Measurements from ENCODE around the gene ADISSP.

Gene ADISSP

GRCh38 chr20:3710703-3711483, 56.7 kb downstream of the ADISSP start:
- no peak for DNase-seq

DNA sequence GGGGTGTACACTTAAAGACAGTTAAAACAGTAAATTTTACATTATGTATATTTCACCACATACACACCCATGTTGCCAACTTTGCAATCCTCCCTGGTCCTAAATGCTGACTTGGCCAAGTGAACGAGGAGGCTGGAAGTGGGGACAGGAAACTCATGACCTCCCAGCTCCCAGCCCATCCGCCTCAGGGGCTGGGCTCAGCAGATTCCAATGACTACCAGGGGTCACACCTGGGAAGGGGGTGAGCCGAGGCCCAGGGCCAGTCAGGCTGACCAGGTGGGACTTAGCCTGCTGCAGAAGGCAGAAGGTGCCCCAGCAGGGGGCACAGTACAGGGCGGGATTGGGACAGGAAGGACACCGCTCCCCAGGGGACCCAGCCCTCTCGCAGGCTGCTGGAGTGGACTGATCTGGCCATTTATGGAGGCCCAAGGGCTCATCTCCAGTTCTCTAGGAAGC, 57.5 kb downstream of the ADISSP start:
- no peak for DNase-seq

DNA sequence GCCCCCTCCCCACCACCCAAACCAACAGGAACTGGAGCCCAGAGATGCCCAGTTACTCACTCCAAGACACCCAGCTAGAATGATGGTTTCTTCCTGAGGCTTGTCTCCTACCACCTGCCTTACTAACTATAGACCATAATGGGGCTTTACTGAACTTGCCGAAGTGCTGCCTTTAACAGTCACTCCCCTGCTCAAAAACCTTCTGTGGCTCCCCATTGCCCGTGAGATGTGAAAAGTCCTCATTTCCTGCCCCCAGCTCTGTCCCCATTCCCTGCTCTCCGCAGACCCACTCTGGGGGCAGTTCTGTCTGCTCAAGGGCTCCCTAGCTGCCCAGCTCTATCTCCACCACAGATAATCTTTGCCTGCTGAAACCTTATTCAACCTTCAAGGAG, 60.0 kb downstream of the ADISSP start:
- DNase-seq = no peak

DNA sequence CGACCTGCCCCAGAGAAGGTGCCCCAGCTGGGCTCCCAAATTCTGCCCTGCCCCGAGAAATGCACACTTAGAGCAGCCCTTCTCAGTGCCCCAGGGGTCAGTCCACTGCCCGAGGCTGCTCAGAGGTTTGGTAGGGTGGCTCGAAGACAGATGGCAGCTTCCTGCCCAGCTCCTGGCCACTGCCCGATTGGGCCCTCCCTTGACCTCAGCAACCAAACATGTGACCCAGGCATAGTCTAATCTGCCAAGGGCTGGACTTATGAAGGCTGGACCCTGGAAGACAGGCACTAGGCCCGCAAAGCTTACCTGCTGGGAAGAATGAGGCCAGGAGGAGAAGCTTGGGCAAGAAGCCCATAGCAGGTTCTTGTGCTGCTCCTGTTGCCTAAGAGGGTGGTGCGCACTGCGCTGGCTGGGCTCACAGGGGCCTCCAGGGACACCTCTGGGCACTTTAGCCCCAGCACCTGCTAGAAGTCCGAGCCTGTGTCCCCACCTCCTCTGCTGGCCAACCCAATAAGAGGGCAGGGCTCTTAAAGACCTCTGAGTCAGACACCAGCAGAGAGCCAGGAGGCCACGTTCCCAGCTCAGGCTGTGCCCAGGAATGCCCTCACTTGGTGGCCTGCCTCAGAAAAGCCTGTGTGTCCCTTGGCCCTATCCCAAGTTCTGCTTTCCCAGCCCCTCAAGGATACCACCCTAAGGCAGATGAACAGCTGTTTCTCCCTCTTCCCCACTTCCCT, 60.6 kb downstream of the ADISSP start:
- no peak for DNase-seq

GRCh38 chr20:3705970-3706739, 61.4 kb downstream of the ADISSP start:
- no peak for DNase-seq

DNA sequence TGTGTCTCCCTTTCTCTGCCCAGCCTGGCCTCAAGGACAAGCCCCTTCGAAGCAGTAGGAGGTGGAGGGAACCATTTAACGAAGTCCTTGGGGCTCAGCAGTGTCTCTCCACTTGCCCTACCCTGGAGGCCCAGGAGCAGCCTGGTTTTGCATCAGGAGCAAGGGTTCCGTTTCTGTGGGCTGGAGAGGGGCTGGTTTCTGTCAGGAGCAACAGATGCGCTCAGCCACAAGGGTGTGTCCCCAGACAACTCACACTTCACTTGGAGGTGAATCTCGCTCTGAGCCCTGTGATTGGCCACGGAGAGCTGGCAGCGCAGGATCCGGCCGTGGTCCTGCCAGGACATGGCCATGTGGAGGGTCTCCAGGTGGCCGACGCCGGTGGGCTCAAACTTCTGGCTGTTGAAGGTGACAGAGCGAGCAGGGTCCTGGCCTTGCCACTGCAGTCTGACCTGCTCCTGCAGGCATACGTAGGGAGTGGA, 62.0 kb downstream of the ADISSP start:
- DNase-seq = no peak

DNA sequence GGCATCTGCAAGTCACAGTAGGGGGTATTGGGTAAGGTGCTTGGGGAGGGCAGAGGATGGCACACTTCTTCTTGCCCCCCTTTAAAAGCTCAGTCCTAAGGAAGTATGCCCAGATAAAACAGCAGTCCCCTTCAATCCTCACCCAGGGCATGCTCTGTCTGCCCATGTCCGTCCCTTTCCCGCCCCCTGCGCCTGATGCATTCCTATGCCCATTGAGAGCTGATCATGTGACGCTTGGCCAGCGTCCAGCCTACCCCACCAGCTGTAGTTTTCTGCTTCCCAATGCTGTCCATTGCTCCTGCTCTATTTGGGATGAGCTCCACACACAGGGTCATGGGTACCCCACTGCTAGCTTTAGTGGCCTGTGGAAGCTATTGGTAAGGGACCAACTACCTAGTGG, 63.5 kb downstream of the ADISSP start:
- no peak for DNase-seq

Data from GF-D8 (cell line).